AG04450 (cell line): ENCODE measurements around the gene PRKCH. TPM values are rescaled to one million over a fixed set of nuclear protein-coding genes. Genes with fewer than 3 reads are reported as not detected.

Experiments
- CTCF ChIA-PET: fragments of 300-600, 350-600 bp; formaldehyde crosslinking; extraction: SDS; loops from one replicate; lab custom pipeline; 2022; ENCODE audit warnings: antibody characterized with exemption, inconsistent platforms; lab: Charles Lee
- POLR2A ChIA-PET: fragments of 350-600 bp; formaldehyde crosslinking; extraction: SDS; loops from one replicate; lab custom pipeline; 2021; ENCODE audit warnings: antibody characterized with exemption, inconsistent platforms; lab: Yijun Ruan, JAX
- DNase-seq: peaks from one replicate; pipeline ENCODE4 v3.0.0-alpha.2; 2011; ENCODE audit warnings: low read depth, low spot score
- H3K27ac ChIP-seq: one replicate; pipeline ENCODE4 v1.5.1; 2012; ENCODE audit warnings: low read depth, low read length, control low read depth
- H3K27me3 ChIP-seq: one replicate; pipeline ENCODE4 v1.6.0; 2012; ENCODE audit warnings: low read length; ENCODE audit not compliant: control insufficient read depth, insufficient read depth
- H3K4me3 ChIP-seq: 2 replicates; pipeline ENCODE4 v1.5.1; 2011; ENCODE audit warnings: mild to moderate bottlenecking, low read depth, low read length, control low read depth
- H3K9me3 ChIP-seq: 2 replicates; pipeline ENCODE4 v1.5.1; 2012; ENCODE audit warnings: low read length; ENCODE audit not compliant: control insufficient read depth, insufficient read depth
- polyA plus RNA-seq: library from polyadenylated mRNA; depleted of rRNA; stranded (reverse); fragments of >200 nt; gene quantifications from 2 replicates; pipeline ENCODE4 v1.2.3, GENCODE V29; 2011
- TF ChIP-seq, protein P1 (sequence below): IDR thresholded peaks from 2 replicates; pipeline ENCODE4 v1.5.1; 2011; ENCODE audit warnings: low read depth, low read length, control low read depth, inconsistent platforms

The PRKCH gene
- polyA plus RNA-seq, 1 experiment = 1.6 TPM

DNA sequence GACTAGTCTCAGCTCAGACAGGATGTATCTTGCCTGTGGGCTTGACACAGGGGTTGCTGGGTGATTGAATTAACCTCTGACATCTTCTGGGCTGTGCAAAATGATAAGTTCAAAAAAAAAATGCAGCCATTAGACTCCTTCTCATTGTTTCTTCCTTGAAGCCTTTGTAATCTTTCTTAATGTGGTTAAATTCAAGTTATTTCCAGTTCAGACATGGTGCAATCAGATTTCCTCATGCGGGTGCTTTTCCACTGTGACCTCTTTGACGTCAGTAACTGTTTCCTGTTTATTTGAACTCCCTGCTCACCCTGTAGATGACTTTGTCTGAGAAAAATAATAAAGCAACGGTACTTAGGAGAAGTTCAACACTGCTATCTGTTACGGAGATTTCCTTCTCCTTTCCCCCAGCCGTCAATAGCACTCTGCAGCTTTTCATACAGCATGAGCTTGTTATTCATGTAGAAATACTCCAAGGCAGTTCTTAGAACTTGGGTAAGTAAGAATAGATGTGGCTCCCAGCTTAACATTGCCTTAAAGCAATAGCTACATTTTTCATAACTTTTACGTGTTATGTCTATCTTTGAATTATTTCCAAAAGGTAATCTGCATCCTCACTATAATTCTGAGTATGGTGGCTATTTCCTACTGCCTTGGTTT is 155.5 kb downstream of the PRKCH start:
- POLR2A ChIA-PET = interaction anchor here (0.7 to 1.7 kb wide), 5 partner anchors 16 to 218 kb away, joined by 4 to 7 read pairs (median 5); partner anchors contain the start of gene HIF1A
- Histone ChIP-seq H3K4me3 (peak overlapping the region; percentile 30), H3K27ac (peak overlapping the region; percentile 85)

DNA sequence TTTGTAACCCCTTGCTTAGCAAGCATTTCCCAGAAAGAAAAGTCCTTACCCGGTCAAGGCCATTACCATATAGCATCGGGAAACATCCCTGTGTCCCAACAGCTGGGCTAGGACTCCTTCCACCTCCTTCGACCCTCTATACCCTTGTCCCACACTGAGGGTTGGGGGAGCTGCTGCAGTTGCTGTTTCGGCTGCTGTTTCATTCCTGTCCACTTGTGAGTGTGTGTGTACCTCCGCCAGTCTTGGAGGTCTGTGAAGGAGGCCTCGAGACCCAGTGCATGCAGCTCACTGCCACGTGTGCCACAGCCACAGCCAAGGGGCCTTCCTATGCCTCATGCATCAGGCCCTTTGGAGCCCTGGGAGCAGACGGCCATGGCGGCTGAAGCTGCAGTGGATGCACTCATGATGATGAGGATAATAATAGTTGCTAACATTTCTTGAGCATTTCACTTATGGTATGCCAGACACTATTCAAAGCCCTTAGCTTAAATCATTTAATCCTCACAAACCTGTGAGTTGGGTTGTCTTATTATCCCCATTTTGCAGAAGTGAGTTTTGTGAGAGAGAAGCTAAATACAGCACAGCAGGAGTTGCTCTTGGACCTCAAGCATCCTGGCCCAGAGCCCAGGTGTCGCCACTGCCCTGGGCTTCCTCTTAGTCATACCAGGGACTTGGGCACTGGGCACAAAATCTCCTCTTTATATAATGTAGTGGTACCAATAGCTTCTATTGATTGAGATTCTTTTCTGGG is 156.5 kb downstream of the PRKCH start:
- POLR2A ChIA-PET = interaction anchor here (0.6 to 1.7 kb wide), 5 partner anchors 15 to 312 kb away, joined by 3 to 7 read pairs (median 5); partner anchors contain the start of gene HIF1A
- Histone ChIP-seq H3K27me3 (no peaks in the 10 kb centered on the region), H3K9me3 (no peaks in the 10 kb centered on the region; the same call in 1 of the 2 replicates), H3K27ac (peak overlapping the region; percentile 81), H3K4me3 (no peak overlapping the region)
- TF ChIP-seq, protein P1, sequence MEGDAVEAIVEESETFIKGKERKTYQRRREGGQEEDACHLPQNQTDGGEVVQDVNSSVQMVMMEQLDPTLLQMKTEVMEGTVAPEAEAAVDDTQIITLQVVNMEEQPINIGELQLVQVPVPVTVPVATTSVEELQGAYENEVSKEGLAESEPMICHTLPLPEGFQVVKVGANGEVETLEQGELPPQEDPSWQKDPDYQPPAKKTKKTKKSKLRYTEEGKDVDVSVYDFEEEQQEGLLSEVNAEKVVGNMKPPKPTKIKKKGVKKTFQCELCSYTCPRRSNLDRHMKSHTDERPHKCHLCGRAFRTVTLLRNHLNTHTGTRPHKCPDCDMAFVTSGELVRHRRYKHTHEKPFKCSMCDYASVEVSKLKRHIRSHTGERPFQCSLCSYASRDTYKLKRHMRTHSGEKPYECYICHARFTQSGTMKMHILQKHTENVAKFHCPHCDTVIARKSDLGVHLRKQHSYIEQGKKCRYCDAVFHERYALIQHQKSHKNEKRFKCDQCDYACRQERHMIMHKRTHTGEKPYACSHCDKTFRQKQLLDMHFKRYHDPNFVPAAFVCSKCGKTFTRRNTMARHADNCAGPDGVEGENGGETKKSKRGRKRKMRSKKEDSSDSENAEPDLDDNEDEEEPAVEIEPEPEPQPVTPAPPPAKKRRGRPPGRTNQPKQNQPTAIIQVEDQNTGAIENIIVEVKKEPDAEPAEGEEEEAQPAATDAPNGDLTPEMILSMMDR = no peak
- CTCF ChIA-PET = no interaction called here
- no peak for DNase-seq

More for the DNA sequence above, 155.5 kb downstream of the PRKCH start:
- peak; percentile 96 for DNase-seq
- TF ChIP-seq, protein P1 = no peak
- CTCF ChIA-PET = interaction anchor here (1.0 to 3.0 kb wide), 8 partner anchors 29 to 361 kb away, joined by 3 to 14 read pairs (median 8); no protein-coding TSS in a partner anchor
- Histone ChIP-seq H3K9me3 (no peaks in the 10 kb centered on the region; the same call in 1 of the 2 replicates), H3K27me3 (no peaks in the 10 kb centered on the region)

DNA sequence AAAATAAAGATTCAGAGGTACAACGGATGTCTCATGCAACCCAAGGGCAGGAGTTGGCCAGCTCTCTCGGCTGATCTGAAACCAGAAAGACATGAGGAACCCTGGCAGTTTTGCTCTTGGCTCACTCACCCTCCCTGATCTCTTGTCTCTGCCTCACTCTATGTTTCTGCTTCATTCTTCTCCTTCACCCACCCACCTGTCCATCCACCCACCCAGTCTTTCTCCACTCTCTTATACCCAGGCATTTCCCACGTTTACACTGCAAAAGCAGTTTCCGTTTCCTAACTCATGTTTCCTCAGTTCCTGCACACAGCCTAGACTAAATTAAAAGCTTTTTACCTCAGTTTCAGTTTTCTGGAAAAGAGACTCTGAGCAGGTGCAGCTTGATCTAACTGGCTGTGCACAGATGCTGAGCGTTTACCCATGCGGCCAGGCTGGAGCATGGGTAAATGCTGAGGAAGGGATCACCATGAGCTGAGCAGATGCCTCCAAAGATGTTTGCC is 157.6 kb downstream of the PRKCH start:
- TF ChIP-seq, protein P1 = no peak
- no peak for DNase-seq
- ChIA-PET POLR2A (no interaction called here), CTCF (no interaction called here)
- Histone ChIP-seq H3K4me3 (no peak overlapping the region), H3K9me3 (no peaks in the 10 kb centered on the region; the same call in 1 of the 2 replicates), H3K27ac (no peak overlapping the region), H3K27me3 (no peaks in the 10 kb centered on the region)

DNA sequence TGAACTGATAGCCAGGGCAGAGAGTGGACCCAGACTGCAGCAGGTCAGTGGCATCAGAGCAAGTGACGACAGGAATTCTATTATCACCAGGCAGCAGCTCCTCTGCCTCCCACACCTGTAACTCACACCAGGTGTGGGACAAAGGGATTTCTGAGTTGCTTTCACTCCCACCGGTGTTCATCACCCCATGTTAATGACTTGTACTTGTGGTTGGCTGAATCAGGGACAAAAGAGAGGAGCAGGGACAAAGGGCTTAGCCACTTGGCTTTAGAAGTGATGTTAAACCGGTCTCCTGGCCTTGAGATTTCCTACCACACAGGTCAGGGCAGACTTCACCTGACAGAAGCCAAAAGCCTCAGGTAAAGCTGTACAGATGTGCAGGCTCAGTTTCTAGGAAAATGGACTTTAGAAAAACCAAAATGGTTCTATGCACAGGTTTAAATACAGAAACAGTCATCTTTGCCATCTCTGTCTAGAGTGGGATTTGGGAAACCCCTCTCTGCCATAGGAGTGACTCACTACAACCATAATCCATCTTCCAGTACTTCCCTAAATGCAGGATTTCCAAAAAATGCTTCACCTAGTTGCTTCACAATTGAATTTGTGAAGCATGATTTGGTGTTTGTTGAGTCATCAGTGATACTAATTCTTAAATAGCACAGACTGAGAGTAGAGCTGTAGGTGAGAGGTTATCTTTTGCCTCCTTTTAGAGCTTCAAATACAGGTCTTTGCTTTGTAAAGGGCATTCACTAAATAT is 158.5 kb downstream of the PRKCH start:
- TF ChIP-seq, protein P1 = no peak
- no peak overlapping the region for H3K27ac ChIP-seq
- no peak overlapping the region for H3K4me3 ChIP-seq
- H3K9me3 ChIP-seq = no peaks in the 10 kb centered on the region; the same call in 1 of the 2 replicates
- no peak for DNase-seq
- no peaks in the 10 kb centered on the region for H3K27me3 ChIP-seq
- ChIA-PET CTCF (no interaction called here), POLR2A (interaction anchor here (0.6 kb wide), 1 partner anchor 32 kb away, joined by 12 read pairs; no protein-coding TSS in a partner anchor)
